CD14-positive monocyte (primary cell): ENCODE results near the gene ZSCAN5B. TPM values are rescaled to one million over a fixed set of nuclear protein-coding genes. Genes with fewer than 3 reads are reported as not detected.

Source experiments
- DNase-seq, 3 donors: peaks; one replicate each; pipeline ENCODE4 v3.0.0-alpha.2; 2011 to 2022
- H2AFZ ChIP-seq: 2 replicates; pipeline ENCODE4 v1.6.0; 2012; ENCODE audit warnings: mild to moderate bottlenecking, low read depth, low read length, inconsistent platforms; ENCODE audit not compliant: insufficient read depth, poor library complexity, severe bottlenecking
- H3K27ac ChIP-seq, 2 donors: 1 replicate in 1 of 2; 2 replicates in 1 of 2; pipeline ENCODE4 v1.5.1; 2012 to 2013; ENCODE audit warnings: low read length in 2 of 2, control low read depth in 1 of 2, inconsistent platforms in 1 of 2, low read depth in 1 of 2, mild to moderate bottlenecking in 1 of 2
- H3K27me3 ChIP-seq, 2 donors: one replicate each; pipeline versions ENCODE4 v1.6.0 to v1.6.1; 2011 to 2013; ENCODE audit warnings: low read length in 2 of 2; ENCODE audit not compliant: control insufficient read depth in 2 of 2, insufficient read depth in 2 of 2
- H3K36me3 ChIP-seq, 2 donors: replicated peaks in 1 of 2; 1 replicate in 1 of 2; 2 replicates in 1 of 2; pipeline versions ENCODE4 v1.5.1 to v1.6.1; 2012 to 2013; ENCODE audit warnings: low read length in 2 of 2, control low read depth in 1 of 2, inconsistent platforms in 1 of 2, mild to moderate bottlenecking in 1 of 2; ENCODE audit not compliant: insufficient read depth in 2 of 2, control insufficient read depth in 1 of 2
- H3K4me1 ChIP-seq, 2 donors: 1 replicate in 1 of 2; 2 replicates in 1 of 2; pipeline versions ENCODE4 v1.5.1 to v1.6.1; 2012 to 2013; ENCODE audit warnings: low read length in 2 of 2, control low read depth in 1 of 2, inconsistent platforms in 1 of 2, mild to moderate bottlenecking in 1 of 2, moderate library complexity in 1 of 2; ENCODE audit not compliant: insufficient read depth in 2 of 2, control insufficient read depth in 1 of 2
- H3K4me2 ChIP-seq: replicated peaks from 2 replicates; pipeline ENCODE3; 2012; ENCODE audit warnings: low read length, moderate library complexity, mild to moderate bottlenecking; ENCODE audit not compliant: poor library complexity, severe bottlenecking; ENCODE audit errors: extremely low read depth
- H3K4me3 ChIP-seq, 3 experiments: fragments of 200-600 bp in 1 of 3; sonication (generic) in 1 of 3; replicated peaks in 1 of 3; 1 replicate in 2 of 3; 2 replicates in 1 of 3; pipeline ENCODE4 v1.5.1; 2011 to 2013; ENCODE audit warnings: low read length in 3 of 3, mild to moderate bottlenecking in 3 of 3, control low read depth in 2 of 3, low read depth in 2 of 3, inconsistent platforms in 1 of 3, moderate library complexity in 1 of 3
- H3K79me2 ChIP-seq: 2 replicates; pipeline ENCODE4 v1.6.0; 2012; ENCODE audit warnings: mild to moderate bottlenecking, control low read depth, inconsistent platforms, low read length, moderate library complexity; ENCODE audit not compliant: insufficient read depth
- H3K9ac ChIP-seq: 2 replicates; pipeline ENCODE4 v1.6.0; 2017; ENCODE audit warnings: low read length, mild to moderate bottlenecking; ENCODE audit not compliant: insufficient read depth, poor library complexity, severe bottlenecking
- H3K9me3 ChIP-seq, 2 donors: replicated peaks in 1 of 2; 1 replicate in 1 of 2; 2 replicates in 1 of 2; pipeline versions ENCODE4 v1.5.1 to v1.6.1; 2012 to 2013; ENCODE audit warnings: low read length in 2 of 2, control low read depth in 1 of 2; ENCODE audit not compliant: control insufficient read depth in 1 of 2, insufficient read depth in 1 of 2
- H4K20me1 ChIP-seq: 2 replicates; pipeline ENCODE4 v1.6.0; 2012; ENCODE audit warnings: mild to moderate bottlenecking, low read length, control low read depth, moderate library complexity; ENCODE audit not compliant: insufficient read depth
- H3K27ac Mint-ChIP-seq, 7 donors: one replicate each; pipeline ENCODE4 v1.8.0; 2020; ENCODE audit warnings: mild to moderate bottlenecking in 7 of 7, mixed read lengths in 7 of 7, moderate library complexity in 6 of 7, inconsistent platforms in 2 of 7
- H3K27me3 Mint-ChIP-seq, 3 donors: one replicate each; pipeline ENCODE4 v1.8.0; 2021 to 2022; ENCODE audit warnings: low read depth in 3 of 3, mild to moderate bottlenecking in 3 of 3, mixed read lengths in 3 of 3, moderate library complexity in 3 of 3, inconsistent platforms in 1 of 3
- H3K36me3 Mint-ChIP-seq, 2 donors: one replicate each; pipeline ENCODE4 v1.8.0; 2020; ENCODE audit warnings: mixed read lengths in 2 of 2, inconsistent platforms in 1 of 2, mild to moderate bottlenecking in 1 of 2
- H3K4me1 Mint-ChIP-seq: one replicate; pipeline ENCODE4 v1.8.0; 2020; ENCODE audit warnings: mild to moderate bottlenecking, mixed read lengths
- H3K4me3 Mint-ChIP-seq, 2 donors: one replicate each; pipeline ENCODE4 v1.8.0; 2020; ENCODE audit warnings: mild to moderate bottlenecking in 2 of 2, mixed read lengths in 2 of 2, moderate library complexity in 1 of 2
- H3K9me3 Mint-ChIP-seq, 7 donors: one replicate each; pipeline ENCODE4 v1.8.0; 2020 to 2022; ENCODE audit warnings: mixed read lengths in 7 of 7, mild to moderate bottlenecking in 6 of 7, moderate library complexity in 6 of 7, inconsistent platforms in 2 of 7
- CTCF ChIP-seq: fragments of 200-600 bp; IDR thresholded peaks from one replicate; pipeline ENCODE4 v1.8.0; 2022; ENCODE audit warnings: antibody characterized with exemption, mild to moderate bottlenecking
- WGBS: methylation state at CpG from one replicate; pipeline ENCODE4 v1.1.5; 2013; ENCODE audit warnings: missing lambda C conversion rate; ENCODE audit not compliant: insufficient coverage; 5-methylcytosine and 5-hydroxymethylcytosine counted together
- intact Hi-C, 2 donors: fragments of 100-400 bp; cut with micrococcal nuclease; formaldehyde crosslinking; loops; one replicate each; pipeline versions ENCODE4 v1.15.0 to v1.15.1; 2023
- polyA plus RNA-seq, 3 donors: library from polyadenylated mRNA; depleted of rRNA in 1 of 3; unstranded in 2 of 3; stranded (reverse) in 1 of 3; fragments of 300-500 nt in 2 of 3; fragments of >200 nt in 1 of 3; fragmentation: Illumina TruSeq in 2 of 3; gene quantifications; 1 replicate in 2 of 3; 2 replicates in 1 of 3; pipeline ENCODE4 v1.2.3, GENCODE V29; 2012 to 2021

Gene ZSCAN5B
- polyA plus RNA-seq, 3 donors: not detected

DNA sequence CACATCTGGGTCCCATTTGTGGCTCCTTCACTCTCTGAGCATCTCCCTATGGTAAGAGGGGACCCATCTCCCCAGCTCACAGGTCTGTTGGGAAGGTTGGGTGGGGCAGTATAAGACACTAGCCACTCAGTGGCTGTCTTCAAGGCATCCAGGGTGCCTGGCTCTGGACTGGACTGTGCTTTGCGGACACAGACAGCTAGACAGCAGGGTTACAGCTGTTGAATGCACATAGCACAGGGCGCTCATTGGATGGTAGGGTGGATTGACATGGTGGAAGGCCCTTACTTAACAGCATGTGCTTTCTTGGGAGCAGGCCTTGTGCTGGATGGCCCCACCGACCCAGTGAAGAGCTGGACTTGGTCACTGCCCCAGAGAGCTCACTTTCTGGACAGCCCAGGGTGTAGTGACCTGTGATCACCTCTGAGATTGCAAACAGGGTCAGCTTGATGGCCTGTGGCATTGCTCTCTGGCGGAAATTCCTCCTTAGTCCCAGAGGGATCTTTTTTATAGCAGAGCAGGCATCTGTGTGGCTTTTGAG lies 54.6 kb downstream of the ZSCAN5B start:
- Histone ChIP-seq H2AFZ (no peak overlapping the region), H3K27me3 (no peaks in the 10 kb centered on the region), H3K36me3 (peaks cover 4 to 6% of the 10 kb centered on the region in 2 donors), H3K79me2 (peaks cover 6% of the 10 kb centered on the region), H3K9me3 (no peaks in the 10 kb centered on the region), H4K20me1 (no peaks in the 10 kb centered on the region), H3K4me2 (no peak overlapping the region), H3K27ac (no peak overlapping the region), H3K4me3 (no peak overlapping the region), H3K9ac (no peak overlapping the region), H3K4me1 (peaks cover 30 to 31% of the 10 kb centered on the region in 2 donors)
- TF ChIP-seq CTCF: no peak
- Mint-ChIP-seq H3K9me3 (peaks cover 0 to 2% (median 0%) of the 10 kb centered on the region in 7 donors), H3K27ac (no peak overlapping the region), H3K36me3 (peaks cover 1 to 16% of the 10 kb centered on the region in 2 donors), H3K4me3 (no peak overlapping the region), H3K4me1 (peaks cover 42% of the 10 kb centered on the region), H3K27me3 (peaks cover 0 to under 1% (median 0%) of the 10 kb centered on the region in 3 donors)
- 97% methylated on average over 4 of the region's 4 CpGs for WGBS
- intact Hi-C loops: loop anchor here in 1 of 2 donors (1.0 kb wide), 1 partner anchor 20 kb away; no protein-coding TSS in a partner anchor
- no peak for DNase-seq

DNA sequence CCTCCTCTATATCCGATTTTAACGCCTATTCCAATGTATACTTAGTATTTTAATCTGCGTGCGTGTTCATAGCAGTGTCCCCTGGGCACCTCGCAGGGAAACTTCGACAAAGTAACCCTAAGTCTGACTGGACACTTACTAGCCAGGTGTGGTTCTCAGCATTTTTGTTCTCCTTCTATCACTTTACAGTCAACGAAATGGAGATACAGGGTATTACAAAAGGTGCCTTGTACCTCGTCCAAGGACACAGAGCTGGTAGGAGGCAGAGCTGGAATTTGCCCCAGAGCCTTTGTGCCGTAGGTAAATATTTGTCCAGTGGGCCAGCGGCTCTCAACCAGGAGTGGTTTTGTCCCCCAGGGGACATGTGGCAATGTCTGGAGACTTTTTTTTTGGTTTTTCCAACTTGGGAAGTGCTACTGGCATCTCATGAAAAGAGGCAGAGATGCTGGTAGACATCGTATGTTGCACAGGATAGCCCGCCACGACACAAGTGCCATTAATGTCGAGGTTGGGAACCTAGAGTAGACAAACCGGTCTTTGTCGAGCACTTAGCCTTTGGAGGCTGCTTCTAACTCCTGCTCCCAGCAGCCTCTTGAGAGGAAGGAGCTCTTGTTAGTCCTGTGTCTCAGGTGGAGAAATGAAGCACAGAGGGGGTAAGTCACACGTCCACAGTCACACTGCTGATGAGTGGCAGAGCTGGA lies 55.3 kb downstream of the ZSCAN5B start:
- H3K27ac ChIP-seq: no peak overlapping the region
- 84% methylated on average over 14 of the region's 17 CpGs for WGBS

More for the DNA sequence above, 55.3 kb downstream of the ZSCAN5B start:
- Histone ChIP-seq H3K9me3 (no peaks in the 10 kb centered on the region), H3K9ac (no peak overlapping the region), H4K20me1 (no peaks in the 10 kb centered on the region), H2AFZ (peak overlapping the region; percentile 21), H3K27me3 (no peaks in the 10 kb centered on the region), H3K36me3 (peaks cover 0 to 3% of the 10 kb centered on the region in 2 donors), H3K79me2 (peaks cover 6% of the 10 kb centered on the region), H3K4me3 (peak overlapping the region in 1 of 3 experiments; percentile 49), H3K4me1 (peaks cover 37 to 38% of the 10 kb centered on the region in 2 donors), H3K4me2 (peak overlapping the region; percentile 97)
- intact Hi-C loops: no loop called here
- Mint-ChIP-seq H3K27ac (no peak overlapping the region), H3K4me3 (peak overlapping the region; percentile 59 to 71), H3K27me3 (no peaks in the 10 kb centered on the region), H3K4me1 (peaks cover 49% of the 10 kb centered on the region), H3K36me3 (peaks cover 0 to 8% of the 10 kb centered on the region in 2 donors), H3K9me3 (no peaks in the 10 kb centered on the region)
- DNase-seq: no peak
- no peak for TF ChIP-seq CTCF
